Erythroblast (primary cell): ENCODE data around the gene LAMB4.

Source experiments
- DNase-seq, 2 experiments: peaks; one replicate each; lab custom pipeline; 2025; lab: John Stamatoyannopoulos, UW
- GATA1 ChIP-seq: IDR thresholded peaks from 2 replicates; pipeline ENCODE4 v1.6.1; 2011; ENCODE audit warnings: low read depth, mild to moderate bottlenecking, control low read depth, low read length, moderate library complexity
- POLR2A ChIP-seq: IDR thresholded peaks from 2 replicates; pipeline ENCODE4 v1.6.1; 2011; ENCODE audit warnings: mild to moderate bottlenecking, low read length

LAMB4 gene

GRCh38 chr7:108130261-108130660, at the start of gene LAMB4:
TSS of gene LAMB4 (minus strand) at chr7:108130361. CDS start at chr7:108123164, 7,197 bp downstream.
- TF ChIP-seq POLR2A (no peak), GATA1 (no peak)
- DNase-seq: no peak

- DNase-seq: no peak
- no peak for TF ChIP-seq GATA1
- TF ChIP-seq POLR2A: no peak
These were observed 48.2 kb upstream of the LAMB4 start for GRCh38 chr7:108178398-108178797.

DNA sequence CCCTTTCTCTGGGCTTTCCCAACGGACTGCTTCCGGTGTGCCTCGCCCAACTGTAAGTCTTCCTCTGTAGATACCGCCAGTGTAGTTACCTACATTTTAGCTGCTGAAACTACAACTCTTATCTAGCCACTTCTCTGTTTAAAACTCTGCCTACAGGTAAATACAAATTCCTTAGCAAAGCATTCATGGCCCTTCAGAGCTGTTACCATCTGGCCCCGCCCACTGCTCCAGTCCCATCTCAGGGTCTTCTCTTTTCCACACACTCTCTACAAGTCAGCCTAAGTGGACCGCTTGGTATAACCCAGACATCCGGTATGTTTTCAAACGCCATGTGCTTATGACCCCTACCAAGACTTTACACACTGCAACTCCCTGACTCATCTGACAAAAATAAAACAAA, 41.0 kb upstream of the LAMB4 start:
- DNase-seq: no peak
- TF ChIP-seq GATA1 (no peak), POLR2A (no peak)

- DNase-seq: no peak
- TF ChIP-seq POLR2A (no peak), GATA1 (no peak)
These were observed 40.1 kb upstream of the LAMB4 start for GRCh38 chr7:108170251-108170650.

GRCh38 chr7:108167460-108167859, 37.3 kb upstream of the LAMB4 start:
- no peak for TF ChIP-seq POLR2A
- TF ChIP-seq GATA1: no peak
- DNase-seq: no peak

GRCh38 chr7:108166687-108167086, 36.5 kb upstream of the LAMB4 start:
- no peak for TF ChIP-seq GATA1
- TF ChIP-seq POLR2A: no peak
- no peak for DNase-seq

DNA sequence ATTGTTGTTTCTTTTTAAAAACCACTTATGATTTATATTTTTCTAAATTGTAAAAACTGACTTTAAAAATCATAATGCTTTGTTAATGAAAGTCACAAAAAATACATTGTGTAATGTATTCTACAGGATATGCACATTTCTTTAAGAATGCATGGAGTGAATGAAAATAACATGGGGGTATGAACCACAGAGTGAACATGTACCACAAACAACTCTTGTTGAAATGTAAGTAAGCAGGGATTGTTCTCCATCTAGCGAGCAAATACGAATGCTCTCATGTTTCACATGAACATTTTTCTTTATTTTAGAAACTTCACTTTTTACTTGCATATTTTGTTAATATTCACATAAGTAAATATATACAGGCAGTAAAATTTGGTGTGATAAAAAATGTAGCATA, 35.6 kb upstream of the LAMB4 start:
- DNase-seq: no peak
- no peak for TF ChIP-seq POLR2A
- no peak for TF ChIP-seq GATA1

DNA sequence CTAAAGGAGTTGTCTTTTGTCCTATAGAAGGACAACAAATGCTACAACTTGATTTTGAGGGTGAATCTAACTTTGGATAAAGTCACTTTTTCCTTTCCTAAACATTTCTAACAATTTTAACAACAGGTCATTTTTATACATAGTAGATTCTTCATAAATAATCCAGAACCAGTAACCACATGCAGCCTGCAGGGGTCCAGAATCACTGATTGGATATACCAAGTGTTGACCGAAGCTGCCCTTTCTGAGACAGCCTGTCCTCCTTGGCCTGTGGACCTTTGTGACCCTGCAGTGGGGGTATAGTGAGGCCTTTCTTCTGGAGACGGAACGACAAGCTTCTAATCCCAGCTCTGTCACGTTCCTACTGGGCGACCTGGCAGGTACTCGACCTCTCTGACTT, 34.8 kb upstream of the LAMB4 start:
- DNase-seq: no peak
- TF ChIP-seq GATA1: no peak
- TF ChIP-seq POLR2A: no peak

- TF ChIP-seq POLR2A (no peak), GATA1 (no peak)
- no peak for DNase-seq
These were observed 34.2 kb upstream of the LAMB4 start for GRCh38 chr7:108164342-108164741.

- no peak for DNase-seq
These were observed 28.6 kb upstream of the LAMB4 start for GRCh38 chr7:108158776-108159175.

DNA sequence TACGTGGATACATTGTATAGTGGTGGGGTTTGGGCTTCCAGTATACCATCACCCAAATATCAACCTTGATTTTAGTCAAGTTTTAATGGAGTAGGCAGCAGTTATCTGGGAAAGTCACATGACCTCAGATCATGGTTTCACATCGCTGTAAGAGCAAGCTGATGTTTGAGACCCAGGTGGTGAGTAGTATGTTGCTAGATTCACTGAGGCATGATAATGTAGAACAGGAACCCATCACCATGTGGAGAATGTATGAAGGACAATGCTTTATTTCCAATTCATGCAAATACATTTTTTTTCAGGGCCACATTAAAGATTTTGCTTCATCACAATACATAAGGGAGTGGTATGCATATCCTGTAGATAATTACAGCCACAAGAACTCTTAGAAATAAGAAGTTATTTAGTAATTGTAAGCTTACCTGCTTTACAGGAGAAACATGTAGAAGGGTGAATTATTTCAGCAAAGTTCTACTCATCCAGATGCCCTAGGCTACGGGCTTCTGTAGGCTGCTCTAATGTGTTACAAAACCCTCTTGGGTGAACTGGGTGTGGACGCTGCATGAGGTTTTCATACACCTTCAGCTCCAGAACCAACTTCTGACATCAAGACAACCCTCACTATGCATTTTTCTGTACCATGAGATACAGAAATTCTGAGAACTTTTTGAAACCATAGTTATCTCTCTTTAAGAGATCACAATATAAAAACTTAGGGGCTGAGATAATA, 27.6 kb upstream of the LAMB4 start:
- no peak for DNase-seq
- TF ChIP-seq GATA1 (no peak), POLR2A (no peak)

More at GRCh38 chr7:108158776-108159175, 28.6 kb upstream of the LAMB4 start:
- TF ChIP-seq POLR2A (no peak), GATA1 (no peak)

DNA sequence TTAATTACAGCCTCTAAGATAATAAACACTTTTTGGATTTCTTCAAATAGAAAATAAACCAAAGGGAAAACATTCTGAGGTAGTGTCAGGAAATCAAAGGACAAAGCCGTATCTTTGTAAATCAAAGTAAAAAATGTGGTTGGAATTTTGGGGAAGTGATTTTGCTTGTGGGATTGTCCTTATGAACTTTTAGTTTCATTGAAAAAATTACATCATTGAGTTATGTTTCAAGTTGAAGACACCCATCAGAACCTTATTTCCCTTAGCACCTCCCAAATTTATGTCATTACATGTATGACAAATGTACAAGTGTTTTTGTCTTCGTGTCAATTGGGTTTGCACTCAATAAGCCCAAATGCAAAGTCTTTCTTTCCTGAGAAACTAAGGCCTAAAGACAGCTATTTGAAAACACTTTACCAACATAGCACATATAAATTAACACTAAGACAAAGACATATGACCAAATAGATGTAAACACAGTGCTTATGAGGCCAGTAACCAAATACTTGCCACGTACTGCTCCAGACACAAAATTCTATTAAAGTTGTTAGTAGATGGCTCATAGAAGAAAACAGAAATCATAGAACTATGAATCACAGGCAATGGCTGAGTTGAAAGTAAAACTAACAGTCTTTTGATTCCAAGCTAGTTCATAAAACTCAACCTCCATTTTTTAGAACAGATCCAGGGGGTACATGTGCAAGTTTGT, 26.9 kb upstream of the LAMB4 start:
- DNase-seq: no peak
- no peak for TF ChIP-seq GATA1
- no peak for TF ChIP-seq POLR2A

DNA sequence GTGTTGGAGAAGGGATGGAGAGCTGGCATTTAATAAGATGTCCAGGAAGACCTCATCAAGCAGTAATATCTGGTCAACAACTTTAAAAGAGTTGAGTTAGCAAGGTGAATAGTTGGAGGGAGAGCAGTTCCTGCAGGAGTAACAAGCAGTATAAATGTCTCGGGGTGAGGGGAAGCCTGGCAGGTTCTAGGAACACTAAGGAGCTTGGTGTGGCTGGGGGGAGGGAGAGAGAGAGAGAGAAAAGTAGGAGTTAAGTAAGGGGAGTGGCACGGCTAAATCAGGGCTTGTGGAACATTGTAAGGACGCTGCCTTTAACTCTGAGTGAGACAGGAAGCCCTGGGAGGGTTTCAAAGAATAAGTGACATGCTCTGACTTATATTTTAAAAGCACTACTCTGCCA, 22.0 kb upstream of the LAMB4 start:
- no peak for TF ChIP-seq POLR2A

DNA sequence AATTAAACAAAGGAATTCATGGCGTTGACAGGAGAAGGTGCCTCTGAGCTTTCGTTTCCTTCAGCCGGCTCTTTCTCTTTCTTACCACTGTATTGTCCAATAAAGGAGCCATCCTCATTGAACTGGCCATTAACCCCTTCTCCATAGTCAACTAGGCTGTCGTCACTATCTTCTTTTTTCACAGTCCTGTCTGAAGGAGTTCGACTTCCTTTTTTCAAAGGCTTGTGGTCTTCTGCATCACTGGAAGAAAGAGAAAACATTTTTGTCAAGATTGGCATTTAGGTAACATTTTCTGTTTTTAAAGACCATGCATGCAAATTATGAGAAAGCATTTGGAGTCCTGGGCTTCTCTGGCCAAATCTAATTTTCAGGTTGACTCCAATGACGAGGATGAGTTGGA, 19.7 kb upstream of the LAMB4 start:
- TF ChIP-seq GATA1 (no peak), POLR2A (no peak)

More for the DNA sequence above, 22.0 kb upstream of the LAMB4 start:
- DNase-seq: no peak

DNA sequence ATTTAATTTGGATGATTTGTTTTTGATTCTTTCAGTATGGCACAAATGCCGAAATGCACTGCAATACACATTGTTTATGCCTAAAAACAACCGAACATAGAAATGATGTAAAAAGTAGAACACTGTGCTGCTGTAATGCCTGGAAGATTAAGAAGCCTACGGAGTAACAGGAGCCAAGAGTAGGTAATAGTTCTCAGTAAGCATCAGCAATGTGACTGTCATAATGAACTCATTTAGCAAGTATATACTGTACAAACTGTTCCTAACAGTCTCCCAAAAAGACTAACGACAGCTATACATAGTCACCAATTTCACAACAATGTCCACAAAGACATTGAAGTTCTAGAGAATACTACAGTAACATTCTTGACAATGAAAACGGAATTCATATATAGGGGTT, 19.0 kb upstream of the LAMB4 start:
- no peak for TF ChIP-seq POLR2A
- no peak for TF ChIP-seq GATA1
- DNase-seq: no peak

More for the DNA sequence above, 19.7 kb upstream of the LAMB4 start:
- DNase-seq: no peak
